OCI-LY7 (cell line): Measurements from ENCODE around the gene SNX10. TPM values are rescaled to one million over a fixed set of nuclear protein-coding genes. Genes with fewer than 3 reads are reported as not detected.

Experiments
- BruUV-seq: library from RNA; stranded (reverse); fragments of 400-500 nt; replicated peaks from 2 replicates; lab custom pipeline; 2021; lab: Mats Ljungman, UMichigan
- CTCF ChIA-PET: fragments of 300-600 bp; sonication (Branson Sonifier 250); formaldehyde crosslinking; loops from one replicate; lab custom pipeline; 2022; ENCODE audit warnings: antibody characterized with exemption; ENCODE audit not compliant: unreplicated experiment; lab: Charles Lee
- POLR2A ChIA-PET: fragments of 300-600 bp; sonication (Branson Sonifier 250); formaldehyde crosslinking; loops from one replicate; lab custom pipeline; 2022; ENCODE audit warnings: antibody characterized with exemption; lab: Charles Lee
- DNase-seq: peaks from one replicate; pipeline ENCODE4 v3.0.0-alpha.2; 2015; ENCODE audit warnings: low spot score
- H2AFZ ChIP-seq: fragments of 200-600 bp; sonication (generic), shearing (Covaris generic); 2 replicates; pipeline ENCODE4 v1.6.1; 2014; ENCODE audit warnings: mild to moderate bottlenecking, antibody characterized with exemption, low read length, moderate library complexity
- H3K27ac ChIP-seq: fragments of 200-600 bp; sonication (generic); 2 replicates; pipeline ENCODE4 v1.5.1; 2014; ENCODE audit warnings: mixed run types, low read depth, mild to moderate bottlenecking, moderate library complexity, low read length, inconsistent platforms; ENCODE audit not compliant: poor library complexity, severe bottlenecking
- H3K36me3 ChIP-seq: fragments of 200-600 bp; sonication (generic); 2 replicates; pipeline ENCODE4 v1.6.1; 2014; ENCODE audit warnings: mild to moderate bottlenecking, antibody characterized with exemption, low read length, moderate library complexity, mixed read lengths; ENCODE audit not compliant: insufficient read depth
- H3K4me1 ChIP-seq: fragments of 200-600 bp; sonication (generic); 2 replicates; pipeline ENCODE4 v1.5.1; 2014; ENCODE audit warnings: mild to moderate bottlenecking, low read length; ENCODE audit not compliant: insufficient read depth, poor library complexity, severe bottlenecking
- H3K4me2 ChIP-seq: fragments of 200-600 bp; sonication (generic); 2 replicates; pipeline ENCODE4 v1.6.1; 2014; ENCODE audit warnings: mild to moderate bottlenecking, low read length
- H3K4me3 ChIP-seq: fragments of 200-600 bp; sonication (generic); 2 replicates; pipeline ENCODE4 v1.5.1; 2014; ENCODE audit warnings: mild to moderate bottlenecking, low read depth, low read length; ENCODE audit not compliant: poor library complexity, severe bottlenecking
- H3K79me2 ChIP-seq: fragments of 200-600 bp; sonication (generic); 2 replicates; pipeline ENCODE4 v1.6.1; 2016; ENCODE audit warnings: low read depth, mild to moderate bottlenecking, low read length, moderate library complexity, mixed read lengths; ENCODE audit not compliant: insufficient read depth
- H3K9me2 ChIP-seq: fragments of 200-600 bp; sonication (generic); 2 replicates; pipeline ENCODE4 v1.6.1; 2016; ENCODE audit warnings: mild to moderate bottlenecking, low read length, mixed read lengths; ENCODE audit not compliant: insufficient read depth
- H3K9me3 ChIP-seq: fragments of 200-600 bp; sonication (generic); 2 replicates; pipeline ENCODE4 v1.6.1; 2014; ENCODE audit warnings: mild to moderate bottlenecking, mixed run types, low read length, mixed read lengths
- H4K20me1 ChIP-seq: fragments of 200-600 bp; sonication (generic); 2 replicates; pipeline ENCODE4 v1.6.1; 2014; ENCODE audit warnings: mild to moderate bottlenecking, antibody characterized with exemption, low read length, moderate library complexity, mixed read lengths; ENCODE audit not compliant: insufficient read depth
- EZH2phosphoT487 ChIP-seq: fragments of 200-600 bp; sonication (generic); IDR thresholded peaks from 2 replicates; pipeline ENCODE4 v1.6.1; 2018; ENCODE audit warnings: low read depth, borderline replicate concordance, mild to moderate bottlenecking, mixed run types, antibody characterized with exemption, low read length, moderate library complexity, mixed read lengths
- intact Hi-C: fragments of 100-400 bp; cut with micrococcal nuclease; formaldehyde crosslinking; loops from one replicate; pipeline ENCODE4 v1.10.0; 2022; ENCODE audit not compliant: unreplicated experiment
- total RNA-seq, 2 experiments: library from RNA; depleted of rRNA in 1 of 2; stranded (reverse); fragments of >200 nt in 1 of 2; shearing (Covaris generic) in 1 of 2; gene quantifications; 2 replicates each; pipeline ENCODE4 v1.2.3, GENCODE V29; 2014 to 2022
- TF ChIP-seq, protein P1 (sequence below): fragments of 200-600 bp; sonication (generic); conservative IDR thresholded peaks from 2 replicates; pipeline ENCODE4 v1.5.1; 2014; ENCODE audit warnings: mild to moderate bottlenecking, antibody characterized with exemption, low read length, moderate library complexity, mixed read lengths

SNX10 gene
- total RNA-seq, 2 experiments from 2014 or later, result 14.3 to 32.9 TPM

DNA sequence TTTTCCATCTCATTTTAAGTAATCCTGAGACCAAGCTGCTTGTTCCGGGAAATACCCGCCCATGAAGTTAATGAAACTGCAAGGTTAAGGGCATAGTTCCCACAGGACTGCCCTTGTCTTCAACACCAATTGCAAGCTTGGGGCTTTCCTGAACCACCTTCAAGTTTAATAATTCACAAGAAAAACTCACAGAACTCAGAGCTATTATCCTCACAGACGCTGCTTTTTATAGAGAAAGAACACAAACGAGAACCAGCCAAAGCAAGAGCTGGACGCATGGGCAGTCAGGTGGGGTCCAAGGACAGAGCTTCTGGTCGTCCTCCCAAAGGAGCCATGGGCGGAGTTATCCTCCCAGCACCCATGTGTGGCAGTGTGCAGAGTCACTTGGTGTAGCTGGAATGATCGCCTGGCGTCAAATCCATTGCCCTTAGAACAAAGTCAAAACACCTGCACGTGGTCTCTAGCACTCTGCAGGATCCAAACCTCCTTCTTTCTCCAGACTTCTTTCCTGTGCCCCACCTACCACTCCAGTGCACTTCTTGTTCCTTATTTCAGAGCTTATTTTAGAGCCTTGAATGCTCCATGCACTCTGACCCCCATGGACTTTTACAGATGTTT, 56.7 kb downstream of the SNX10 start:
- Histone ChIP-seq H3K36me3 (peaks cover 64% of the 10 kb centered on the region), H3K4me1 (peaks cover 2% of the 10 kb centered on the region), H3K4me2 (no peak overlapping the region), H3K27ac (no peak overlapping the region), H3K4me3 (no peak overlapping the region), H4K20me1 (no peaks in the 10 kb centered on the region), H3K9me3 (no peaks in the 10 kb centered on the region), H3K79me2 (no peaks in the 10 kb centered on the region), H3K9me2 (no peaks in the 10 kb centered on the region), H2AFZ (no peak overlapping the region)
- CTCF ChIA-PET, result no interaction called here
- no peak for DNase-seq
- TF ChIP-seq EZH2phosphoT487, result no peak
- TF ChIP-seq, protein P1, sequence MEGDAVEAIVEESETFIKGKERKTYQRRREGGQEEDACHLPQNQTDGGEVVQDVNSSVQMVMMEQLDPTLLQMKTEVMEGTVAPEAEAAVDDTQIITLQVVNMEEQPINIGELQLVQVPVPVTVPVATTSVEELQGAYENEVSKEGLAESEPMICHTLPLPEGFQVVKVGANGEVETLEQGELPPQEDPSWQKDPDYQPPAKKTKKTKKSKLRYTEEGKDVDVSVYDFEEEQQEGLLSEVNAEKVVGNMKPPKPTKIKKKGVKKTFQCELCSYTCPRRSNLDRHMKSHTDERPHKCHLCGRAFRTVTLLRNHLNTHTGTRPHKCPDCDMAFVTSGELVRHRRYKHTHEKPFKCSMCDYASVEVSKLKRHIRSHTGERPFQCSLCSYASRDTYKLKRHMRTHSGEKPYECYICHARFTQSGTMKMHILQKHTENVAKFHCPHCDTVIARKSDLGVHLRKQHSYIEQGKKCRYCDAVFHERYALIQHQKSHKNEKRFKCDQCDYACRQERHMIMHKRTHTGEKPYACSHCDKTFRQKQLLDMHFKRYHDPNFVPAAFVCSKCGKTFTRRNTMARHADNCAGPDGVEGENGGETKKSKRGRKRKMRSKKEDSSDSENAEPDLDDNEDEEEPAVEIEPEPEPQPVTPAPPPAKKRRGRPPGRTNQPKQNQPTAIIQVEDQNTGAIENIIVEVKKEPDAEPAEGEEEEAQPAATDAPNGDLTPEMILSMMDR, result no peak
- BruUV-seq, result no TSS peak
- intact Hi-C loops, result no loop called here
- POLR2A ChIA-PET, result interaction anchor here (0.5 to 1.1 kb wide), 4 partner anchors 9 to 209 kb away, joined by 3 read pairs; no protein-coding TSS in a partner anchor

DNA sequence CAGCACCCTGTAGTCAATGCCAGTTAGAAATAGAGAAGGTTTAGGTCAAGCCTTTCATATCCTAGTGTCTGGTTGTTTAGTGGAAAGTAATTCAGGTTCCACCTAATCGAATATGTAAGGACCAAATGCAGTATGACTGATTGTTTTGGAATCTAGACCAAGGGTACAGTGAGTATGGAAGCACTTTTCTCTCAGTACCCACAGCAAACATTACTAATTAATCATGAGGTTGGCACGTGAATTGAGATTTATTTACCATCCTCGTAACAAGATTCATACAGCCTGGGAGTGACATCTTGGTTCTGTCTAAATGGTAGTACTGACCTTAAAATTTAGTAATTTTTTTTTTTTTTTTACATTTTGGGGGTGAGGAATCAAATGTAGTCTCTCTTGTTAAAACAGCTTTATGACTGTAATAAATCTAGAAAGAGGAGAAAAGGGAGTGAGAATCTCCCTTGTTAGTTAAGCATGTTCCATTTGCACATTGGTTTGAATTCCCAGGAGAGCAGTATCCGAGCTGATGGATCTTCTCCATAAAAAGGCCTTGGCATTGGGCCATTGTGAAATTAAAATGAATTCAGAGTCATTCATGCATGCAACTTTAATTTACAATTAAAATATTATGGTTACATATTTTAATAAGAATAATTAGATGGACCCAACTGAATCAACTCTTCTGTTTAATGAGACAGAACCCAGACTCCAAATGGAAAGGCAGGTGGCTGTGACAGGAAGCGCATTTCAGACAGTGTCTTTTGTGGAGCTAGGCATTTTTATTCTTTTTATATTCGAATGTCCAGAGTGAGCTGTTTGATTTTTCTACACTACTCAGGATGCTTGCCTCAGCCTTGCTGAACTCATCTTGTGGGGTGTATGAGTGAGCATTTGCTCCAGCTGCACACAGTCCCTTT, 57.6 kb downstream of the SNX10 start:
- peaks cover 2% of the 10 kb centered on the region for H3K4me1 ChIP-seq
- intact Hi-C loops, result no loop called here
- H4K20me1 ChIP-seq, result no peaks in the 10 kb centered on the region
- no peak overlapping the region for H3K27ac ChIP-seq
- ChIA-PET CTCF (no interaction called here), POLR2A (no interaction called here)
- H3K79me2 ChIP-seq, result no peaks in the 10 kb centered on the region
- no peaks in the 10 kb centered on the region for H3K9me2 ChIP-seq
- TSS peak; percentile 20 for BruUV-seq
- no peak for DNase-seq
- H3K4me3 ChIP-seq, result no peak overlapping the region
- H2AFZ ChIP-seq, result no peak overlapping the region
- H3K36me3 ChIP-seq, result peaks cover 56% of the 10 kb centered on the region
- no peak overlapping the region for H3K4me2 ChIP-seq
- TF ChIP-seq, protein P1, result no peak
- TF ChIP-seq EZH2phosphoT487, result no peak
- no peaks in the 10 kb centered on the region for H3K9me3 ChIP-seq
